H9 (cell line): ENCODE measurements around the gene SLC8B1. TPM values are rescaled to one million over a fixed set of nuclear protein-coding genes. Genes with fewer than 3 reads are reported as not detected.
A peak's percentile ranks its signal among the peaks of the same experiment; 100 is the strongest.

Experiments
- DNase-seq: peaks from one replicate; pipeline ENCODE4 v3.0.0-alpha.2; 2017
- H2AFZ ChIP-seq: one replicate; pipeline ENCODE4 v1.6.1; 2013; ENCODE audit warnings: mild to moderate bottlenecking, low read length, control low read depth, moderate library complexity
- H2AK5ac ChIP-seq: 2 replicates; pipeline ENCODE4 v1.6.1; 2013; ENCODE audit warnings: low read length, control low read depth, mixed read lengths; ENCODE audit not compliant: insufficient read length
- H2BK120ac ChIP-seq: one replicate; pipeline ENCODE4 v1.6.1; 2013; ENCODE audit warnings: low read depth, mild to moderate bottlenecking, low read length, control low read depth, inconsistent platforms; ENCODE audit not compliant: poor library complexity, severe bottlenecking
- H2BK12ac ChIP-seq: 2 replicates; pipeline ENCODE4 v1.6.1; 2013; ENCODE audit warnings: low read length, control low read depth, mixed read lengths, low read depth; ENCODE audit not compliant: insufficient read length
- H2BK15ac ChIP-seq: 2 replicates; pipeline ENCODE4 v1.6.1; 2013; ENCODE audit warnings: low read depth, low read length, control low read depth
- H2BK20ac ChIP-seq: one replicate; pipeline ENCODE4 v1.6.1; 2013; ENCODE audit warnings: low read depth, mild to moderate bottlenecking, low read length, control low read depth, inconsistent platforms; ENCODE audit not compliant: poor library complexity, severe bottlenecking
- H2BK5ac ChIP-seq: 2 replicates; pipeline ENCODE4 v1.6.1; 2013; ENCODE audit warnings: low read length, control low read depth, mixed read lengths; ENCODE audit not compliant: insufficient read length
- H3K14ac ChIP-seq: 2 replicates; pipeline ENCODE4 v1.6.1; 2013; ENCODE audit warnings: low read length, control low read depth; ENCODE audit not compliant: insufficient read depth
- H3K18ac ChIP-seq: 2 replicates; pipeline ENCODE4 v1.6.1; 2013; ENCODE audit warnings: low read depth, mild to moderate bottlenecking, mixed read lengths, low read length, control low read depth; ENCODE audit not compliant: insufficient read length
- H3K23ac ChIP-seq: 2 replicates; pipeline ENCODE4 v1.6.1; 2013; ENCODE audit warnings: low read length, control low read depth, mixed read lengths, low read depth; ENCODE audit not compliant: insufficient read length
- H3K23me2 ChIP-seq: 2 replicates; pipeline ENCODE4 v1.6.1; 2013; ENCODE audit warnings: low read depth, mild to moderate bottlenecking, mixed read lengths, low read length, control low read depth; ENCODE audit not compliant: insufficient read length, poor library complexity, severe bottlenecking
- H3K27ac ChIP-seq: 2 replicates; pipeline ENCODE4 v1.5.1; 2013; ENCODE audit warnings: low read length, control low read depth, mixed read lengths, low read depth; ENCODE audit not compliant: insufficient read length
- H3K27me3 ChIP-seq: 2 replicates; pipeline ENCODE4 v1.6.1; 2013; ENCODE audit warnings: low read length, control low read depth, inconsistent platforms; ENCODE audit not compliant: insufficient read depth
- H3K4ac ChIP-seq: 2 replicates; pipeline ENCODE4 v1.6.1; 2013; ENCODE audit warnings: low read depth, mild to moderate bottlenecking, control low read depth, inconsistent platforms, low read length, moderate library complexity
- H3K4me1 ChIP-seq: 2 replicates; pipeline ENCODE4 v1.6.1; 2013; ENCODE audit warnings: low read length, control low read depth, inconsistent platforms; ENCODE audit not compliant: insufficient read depth
- H3K4me2 ChIP-seq: 2 replicates; pipeline ENCODE4 v1.6.1; 2013; ENCODE audit warnings: low read length, control low read depth, mixed read lengths; ENCODE audit not compliant: insufficient read length, insufficient read depth
- H3K56ac ChIP-seq: 2 replicates; pipeline ENCODE4 v1.6.1; 2013; ENCODE audit warnings: low read depth, mild to moderate bottlenecking, mixed read lengths, low read length, control low read depth; ENCODE audit not compliant: insufficient read length
- H3K79me1 ChIP-seq: 2 replicates; pipeline ENCODE4 v1.6.1; 2013; ENCODE audit warnings: low read depth, mild to moderate bottlenecking, moderate library complexity, low read length, control low read depth, inconsistent platforms; ENCODE audit not compliant: insufficient read depth, poor library complexity, severe bottlenecking
- H3K79me2 ChIP-seq: 2 replicates; pipeline ENCODE4 v1.6.1; 2013; ENCODE audit warnings: low read length, control low read depth, inconsistent platforms; ENCODE audit not compliant: insufficient read depth
- H3K9ac ChIP-seq: 2 replicates; pipeline ENCODE4 v1.6.1; 2013; ENCODE audit warnings: low read length, control low read depth, mixed read lengths; ENCODE audit not compliant: insufficient read length; ENCODE audit errors: extremely low read depth
- H3K9me3 ChIP-seq: one replicate; pipeline ENCODE4 v1.6.1; 2013; ENCODE audit warnings: low read depth, low read length, inconsistent platforms; ENCODE audit not compliant: control insufficient read depth
- H3T11ph ChIP-seq: one replicate; pipeline ENCODE4 v1.6.1; 2013; ENCODE audit warnings: mild to moderate bottlenecking, low read length, control low read depth, inconsistent platforms
- H4K20me1 ChIP-seq: one replicate; pipeline ENCODE4 v1.6.1; 2013; ENCODE audit not compliant: control insufficient read depth, insufficient read length, insufficient read depth
- H4K5ac ChIP-seq: 2 replicates; pipeline ENCODE4 v1.6.1; 2013; ENCODE audit warnings: low read depth, mild to moderate bottlenecking, mixed read lengths, low read length, control low read depth; ENCODE audit not compliant: insufficient read length
- H4K8ac ChIP-seq: replicated peaks from 2 replicates; pipeline ENCODE4 v1.6.1; 2013; ENCODE audit warnings: low read length, control low read depth, mixed read lengths, low read depth; ENCODE audit not compliant: insufficient read length
- H4K91ac ChIP-seq: 2 replicates; pipeline ENCODE4 v1.6.1; 2013; ENCODE audit warnings: low read depth, mild to moderate bottlenecking, moderate library complexity, mixed read lengths, low read length, control low read depth; ENCODE audit not compliant: insufficient read length
- H3K27ac Mint-ChIP-seq, 3 experiments: 2 replicates in 2 of 3; 3 replicates in 1 of 3; pipeline ENCODE4 v1.8.0; 2020 to 2021; ENCODE audit warnings: mixed read lengths in 3 of 3, mild to moderate bottlenecking in 1 of 3, moderate library complexity in 1 of 3
- H3K27me3 Mint-ChIP-seq: 2 replicates; pipeline ENCODE4 v1.8.0; 2021; ENCODE audit warnings: low read depth, mild to moderate bottlenecking, moderate library complexity, mixed read lengths
- H3K36me3 Mint-ChIP-seq, 3 experiments: 2 replicates in 2 of 3; 3 replicates in 1 of 3; pipeline ENCODE4 v1.8.0; 2020 to 2021; ENCODE audit warnings: low read depth in 3 of 3, mixed read lengths in 3 of 3; ENCODE audit not compliant: insufficient read depth in 1 of 3
- H3K4me1 Mint-ChIP-seq, 2 experiments: 2 replicates each; pipeline ENCODE4 v1.8.0; 2020; ENCODE audit warnings: mixed read lengths in 2 of 2
- H3K4me3 Mint-ChIP-seq, 2 experiments: 2 replicates in 1 of 2; 3 replicates in 1 of 2; pipeline ENCODE4 v1.8.0; 2020 to 2021; ENCODE audit warnings: mild to moderate bottlenecking in 2 of 2, mixed read lengths in 2 of 2, moderate library complexity in 1 of 2
- H3K9me3 Mint-ChIP-seq, 2 experiments: 2 replicates in 1 of 2; 3 replicates in 1 of 2; pipeline ENCODE4 v1.8.0; 2020; ENCODE audit warnings: mild to moderate bottlenecking in 2 of 2, mixed read lengths in 2 of 2, moderate library complexity in 1 of 2
- CTCF ChIP-seq: fragments of 200-600 bp; sonication (generic); conservative IDR thresholded peaks from 3 replicates; pipeline ENCODE4 v1.8.0; 2021; ENCODE audit warnings: antibody characterized with exemption, mild to moderate bottlenecking
- WGBS: extraction: QIAGEN DNeasy Blood & Tissue Kit; methylation state at CpG from one replicate; pipeline ENCODE4 v1.1.7; 2013; ENCODE audit warnings: missing lambda C conversion rate, low lambda C conversion rate, mixed read lengths; ENCODE audit not compliant: insufficient read length; ENCODE audit errors: extremely low coverage; 5-methylcytosine and 5-hydroxymethylcytosine counted together
- total RNA-seq: library from RNA; stranded (reverse); gene quantifications from 2 replicates; pipeline ENCODE4 v1.2.1, GENCODE V29; 2021

The SLC8B1 gene
- total RNA-seq, 1 experiment from 2014 or later, result 10.4 TPM

DNA sequence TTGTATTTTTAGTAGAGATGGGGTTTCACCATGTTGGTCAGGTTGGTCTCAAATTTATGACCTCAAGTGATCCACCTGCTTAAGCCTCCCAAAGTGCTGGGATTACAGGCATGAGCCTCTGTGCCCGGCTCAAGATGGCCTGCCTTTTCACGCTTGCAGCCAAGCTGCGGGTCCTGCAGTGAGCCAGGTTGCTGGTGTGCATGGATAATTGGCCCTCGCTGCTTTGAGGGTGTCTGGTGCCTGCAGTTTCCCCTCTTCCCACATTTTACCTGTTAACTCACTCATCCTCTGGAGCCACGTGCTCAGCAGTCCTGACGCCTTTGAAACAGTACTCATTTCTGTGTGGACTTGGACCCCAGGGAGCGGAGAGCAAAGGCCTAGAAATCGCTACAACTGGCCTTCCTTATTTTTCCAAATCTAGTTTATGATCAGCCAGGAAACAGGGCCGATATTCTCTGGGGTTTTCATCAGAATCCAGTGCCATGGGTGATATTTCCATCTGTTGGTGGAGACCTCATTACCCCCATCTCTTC is 71.4 kb downstream of the SLC8B1 start:
- Mint-ChIP-seq H3K9me3 (no peaks in the 10 kb centered on the region), H3K4me1 (peaks cover 13 to 16% of the 10 kb centered on the region in 2 experiments), H3K36me3 (peaks cover 3 to 17% (median 15%) of the 10 kb centered on the region in 3 experiments; a peak in 5 of 7 replicates), H3K27ac (peak overlapping the region; percentile 2 to 49 (median 31); a peak in 3 of 7 replicates), H3K27me3 (no peaks in the 10 kb centered on the region), H3K4me3 (no peak overlapping the region)
- H2BK120ac ChIP-seq, result no peak overlapping the region
- no peak overlapping the region for H3K14ac ChIP-seq
- H3K18ac ChIP-seq, result no peak overlapping the region
- H3K9ac ChIP-seq, result no peak overlapping the region
- no peak overlapping the region for H3K27ac ChIP-seq
- TF ChIP-seq CTCF, result no peak
- H3K27me3 ChIP-seq, result no peaks in the 10 kb centered on the region
- no peak overlapping the region for H2BK12ac ChIP-seq
- H3K4me2 ChIP-seq, result no peak overlapping the region
- no CpG with 5 or more reads among the region's 9 CpGs for WGBS
- H4K5ac ChIP-seq, result no peak overlapping the region
- no peaks in the 10 kb centered on the region for H3K79me2 ChIP-seq
- no peak for DNase-seq
- no peak overlapping the region for H2AFZ ChIP-seq
- H2AK5ac ChIP-seq, result no peak overlapping the region
- no peak overlapping the region for H2BK20ac ChIP-seq
- no peak overlapping the region for H4K91ac ChIP-seq
- H3T11ph ChIP-seq, result no peak overlapping the region
- no peak overlapping the region for H3K56ac ChIP-seq
- no peak overlapping the region for H3K23ac ChIP-seq
- H3K79me1 ChIP-seq, result no peaks in the 10 kb centered on the region
- no peak overlapping the region for H2BK5ac ChIP-seq
- no peak overlapping the region for H4K8ac ChIP-seq
- H3K4me1 ChIP-seq, result peaks cover 4% of the 10 kb centered on the region; the same call in 1 of the 2 replicates
- no peaks in the 10 kb centered on the region for H4K20me1 ChIP-seq
- H2BK15ac ChIP-seq, result no peak overlapping the region
- no peaks in the 10 kb centered on the region for H3K9me3 ChIP-seq
- no peaks in the 10 kb centered on the region for H3K23me2 ChIP-seq
- no peak overlapping the region for H3K4ac ChIP-seq
